ENCODE data around the gene TAF1C. TPM values are rescaled to one million over a fixed set of nuclear protein-coding genes. Genes with fewer than 3 reads are reported as not detected.

Gene TAF1C
- total RNA-seq, 1 donor from 2014 or later = 80.2 TPM

GRCh38 chr16:84180519-84181140, 6.2 kb downstream of the TAF1C start:
- Histone ChIP-seq H3K27ac (no peak overlapping the region), H3K27me3 (no peaks in the 10 kb centered on the region), H3K36me3 (peaks cover 61% of the 10 kb centered on the region), H3K4me3 (no peak overlapping the region), H3K9me3 (no peaks in the 10 kb centered on the region), H3K4me1 (peaks cover 48% of the 10 kb centered on the region)
- ATAC-seq = no peak
- intact Hi-C loops (cut with DNase I) = loop anchor here (10.0 kb wide), 1 partner anchor 96 kb away; no protein-coding TSS in a partner anchor
- TF ChIP-seq CTCF (IDR thresholded peaks at IDR 0.05) = no peak
- peak; percentile 66 for DNase-seq

DNA sequence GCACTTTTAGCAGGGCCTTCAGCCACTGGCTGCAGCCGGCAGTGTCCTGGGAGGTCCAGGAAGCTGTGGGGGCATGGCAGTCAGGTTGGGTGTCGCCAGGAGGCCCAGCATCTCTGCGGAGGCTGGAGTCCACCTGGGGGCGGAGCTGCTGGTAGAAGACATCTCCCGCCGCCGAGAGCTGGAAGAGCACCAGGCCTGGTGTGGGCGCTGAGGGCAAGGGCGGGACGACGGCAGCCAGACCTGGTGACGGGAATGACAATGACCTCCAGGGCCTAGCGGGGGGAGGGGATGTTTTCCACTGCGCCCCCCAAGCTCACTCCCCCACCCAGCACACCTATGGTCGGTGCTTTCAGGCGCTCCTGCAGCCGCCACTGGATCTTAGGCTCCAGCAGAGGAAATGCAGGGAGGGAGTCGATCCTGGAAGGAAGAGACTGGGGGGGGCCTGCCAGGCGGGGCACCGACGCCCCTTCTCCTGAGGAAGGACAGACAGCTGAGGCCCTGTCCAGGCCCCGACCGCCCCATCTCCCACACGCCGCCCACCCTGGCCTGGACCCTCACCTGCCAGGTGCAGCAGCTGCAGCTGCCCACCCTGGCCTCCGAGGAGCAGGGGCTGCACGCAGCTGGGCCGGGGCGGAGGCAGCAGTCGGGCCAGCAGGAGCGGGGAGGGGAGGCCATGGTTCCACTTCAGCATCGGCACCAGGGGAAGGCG, 7.1 kb downstream of the TAF1C start:
- no peaks in the 10 kb centered on the region for H3K27me3 ChIP-seq
- no peaks in the 10 kb centered on the region for H3K9me3 ChIP-seq
- DNase-seq (no peak), ATAC-seq (no peak)
- peaks cover 61% of the 10 kb centered on the region for H3K36me3 ChIP-seq
- TF ChIP-seq CTCF (IDR thresholded peaks at IDR 0.05) = no peak
- H3K4me3 ChIP-seq = no peak overlapping the region
- intact Hi-C loops (cut with DNase I) = loop anchor here (10.0 kb wide), 1 partner anchor 95 kb away; no protein-coding TSS in a partner anchor
- peaks cover 46% of the 10 kb centered on the region for H3K4me1 ChIP-seq
- H3K27ac ChIP-seq = no peak overlapping the region

GRCh38 chr16:84178892-84179611, 7.8 kb downstream of the TAF1C start:
- Histone ChIP-seq H3K4me3 (no peak overlapping the region), H3K27ac (no peak overlapping the region), H3K9me3 (no peaks in the 10 kb centered on the region), H3K27me3 (no peaks in the 10 kb centered on the region), H3K36me3 (peaks cover 61% of the 10 kb centered on the region), H3K4me1 (peaks cover 39% of the 10 kb centered on the region)
- intact Hi-C loops (cut with DNase I) = no loop called here
- DNase-seq (no peak), ATAC-seq (no peak)
- TF ChIP-seq CTCF (IDR thresholded peaks at IDR 0.05) = no peak

DNA sequence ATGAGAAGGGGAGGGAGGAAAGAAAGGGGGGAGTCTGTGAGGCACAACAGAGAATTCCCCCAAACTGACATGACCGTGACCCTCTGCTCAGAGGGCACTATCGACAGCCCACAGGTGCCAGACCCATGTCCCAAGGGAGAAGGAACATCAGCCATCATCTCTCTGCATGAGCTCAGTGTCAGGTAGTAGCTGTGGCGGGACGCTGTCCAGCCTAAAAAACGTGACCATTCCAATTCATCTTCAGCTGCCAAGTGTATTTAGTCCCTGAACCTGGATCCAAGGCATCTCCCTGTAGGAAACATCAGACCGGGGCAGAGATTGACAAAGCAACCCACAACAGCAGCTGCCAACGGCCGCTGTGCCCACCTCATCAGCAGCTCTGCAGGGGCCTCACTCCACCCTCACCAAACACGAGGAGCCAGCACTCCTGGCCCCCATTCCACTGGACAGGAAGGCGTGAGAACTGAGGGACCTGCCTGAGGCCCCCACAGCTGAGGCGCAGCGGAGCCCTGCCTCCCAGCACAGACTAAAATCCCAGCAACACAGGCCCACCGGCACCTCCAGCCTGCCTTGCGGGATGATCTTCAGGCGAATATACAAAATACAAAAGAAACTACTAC, 8.6 kb downstream of the TAF1C start:
- Histone ChIP-seq H3K9me3 (no peaks in the 10 kb centered on the region), H3K4me1 (peaks cover 33% of the 10 kb centered on the region), H3K27ac (peak overlapping the region; percentile 88), H3K4me3 (no peak overlapping the region), H3K36me3 (peaks cover 54% of the 10 kb centered on the region), H3K27me3 (no peaks in the 10 kb centered on the region)
- no peak for TF ChIP-seq CTCF (IDR thresholded peaks at IDR 0.05)
- DNase-seq = no peak
- intact Hi-C loops (cut with DNase I) = no loop called here
- ATAC-seq = no peak

DNA sequence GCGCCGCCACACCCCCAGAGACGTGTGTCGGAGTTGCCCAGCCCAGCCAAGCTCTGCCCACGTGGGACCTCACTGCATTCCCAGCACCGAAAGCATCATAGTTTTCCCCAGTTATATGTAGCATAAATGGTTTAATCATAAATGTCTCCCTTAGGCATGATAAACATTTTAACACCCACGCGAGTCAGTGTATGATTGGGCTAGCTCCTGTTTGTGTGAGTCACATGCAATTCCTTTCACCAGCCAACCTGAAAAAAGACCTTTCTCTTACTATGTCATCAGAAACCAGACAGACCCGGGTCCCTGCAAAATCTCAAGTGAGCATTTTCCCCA, 9.2 kb downstream of the TAF1C start:
- intact Hi-C loops (cut with DNase I) = no loop called here
- TF ChIP-seq CTCF (IDR thresholded peaks at IDR 0.05) = no peak
- Histone ChIP-seq H3K27me3 (no peaks in the 10 kb centered on the region), H3K27ac (peak overlapping the region; percentile 88), H3K36me3 (peaks cover 49% of the 10 kb centered on the region), H3K4me3 (no peak overlapping the region), H3K9me3 (no peaks in the 10 kb centered on the region), H3K4me1 (peaks cover 31% of the 10 kb centered on the region)
- DNase-seq = no peak
- no peak for ATAC-seq
